IMR-90 (cell line): ENCODE measurements around the gene CLTRN. TPM values are rescaled to one million over a fixed set of nuclear protein-coding genes. Genes with fewer than 3 reads are reported as not detected.

Experiments
- ATAC-seq: fragments of 200-7000 bp; cut with Tn5 transposase; 2 replicates; pipeline ENCODE4 v1.9.1; 2020; ENCODE audit warnings: low read depth, mild to moderate bottlenecking, moderate library complexity
- BruUV-seq: library from RNA; stranded (reverse); fragments of 400-500 nt; replicated peaks from 2 replicates; lab custom pipeline; 2021; lab: Mats Ljungman, UMichigan
- CTCF ChIA-PET: fragments of 300-600 bp; formaldehyde crosslinking; extraction: SDS; loops from one replicate; lab custom pipeline; 2021; ENCODE audit warnings: antibody characterized with exemption; lab: Yijun Ruan, JAX
- POLR2A ChIA-PET: fragments of 300-600 bp; sonication (Branson Sonifier 250); formaldehyde crosslinking; loops from one replicate; lab custom pipeline; 2022; ENCODE audit warnings: antibody characterized with exemption; ENCODE audit not compliant: unreplicated experiment; lab: Charles Lee
- DNase-seq: peaks from one replicate; pipeline ENCODE4 v3.0.0; 2013
- H2AFZ ChIP-seq: replicated peaks from 2 replicates; pipeline ENCODE3; 2013; ENCODE audit warnings: low read length, mild to moderate bottlenecking; ENCODE audit not compliant: poor library complexity
- H2AK5ac ChIP-seq: 2 replicates; pipeline ENCODE4 v1.6.1; 2013; ENCODE audit warnings: low read depth, low read length, inconsistent platforms
- H2AK9ac ChIP-seq: replicated peaks from 2 replicates; pipeline ENCODE3; 2013; ENCODE audit warnings: mild to moderate bottlenecking, low read depth, low read length, moderate library complexity; ENCODE audit not compliant: poor library complexity
- H2BK120ac ChIP-seq: 2 replicates; pipeline ENCODE4 v1.6.1; 2013; ENCODE audit warnings: low read depth, low read length, inconsistent platforms
- H2BK15ac ChIP-seq: 3 replicates; pipeline ENCODE4 v1.6.1; 2013; ENCODE audit warnings: low read depth, low read length, inconsistent platforms
- H2BK20ac ChIP-seq: 2 replicates; pipeline ENCODE4 v1.6.1; 2013; ENCODE audit warnings: low read depth, mild to moderate bottlenecking, inconsistent platforms, low read length, moderate library complexity
- H2BK5ac ChIP-seq: 2 replicates; pipeline ENCODE4 v1.6.1; 2013; ENCODE audit warnings: mild to moderate bottlenecking, low read depth, low read length, inconsistent platforms; ENCODE audit not compliant: poor library complexity, severe bottlenecking
- H3K14ac ChIP-seq: replicated peaks from 2 replicates; pipeline ENCODE4 v1.6.1; 2013; ENCODE audit warnings: low read depth, low read length, inconsistent platforms
- H3K18ac ChIP-seq: 2 replicates; pipeline ENCODE4 v1.6.1; 2013; ENCODE audit warnings: low read depth, low read length, control low read depth
- H3K23ac ChIP-seq: 2 replicates; pipeline ENCODE4 v1.6.1; 2013; ENCODE audit warnings: low read depth, low read length, inconsistent platforms
- H3K27ac ChIP-seq: 2 replicates; pipeline ENCODE4 v1.5.1; 2013; ENCODE audit warnings: mild to moderate bottlenecking, control low read depth, low read length; ENCODE audit not compliant: insufficient read depth
- H3K27me3 ChIP-seq: 2 replicates; pipeline ENCODE4 v1.6.1; 2013; ENCODE audit warnings: low read length; ENCODE audit not compliant: control insufficient read depth, insufficient read depth
- H3K36me3 ChIP-seq: 2 replicates; pipeline ENCODE4 v1.6.1; 2013; ENCODE audit warnings: low read length, mixed read lengths; ENCODE audit not compliant: control insufficient read depth, insufficient read depth
- H3K4ac ChIP-seq: 2 replicates; pipeline ENCODE4 v1.6.1; 2013; ENCODE audit warnings: low read depth, low read length, inconsistent platforms
- H3K4me1 ChIP-seq: 2 replicates; pipeline ENCODE4 v1.6.1; 2013; ENCODE audit warnings: low read length, mixed read lengths; ENCODE audit not compliant: control insufficient read depth, insufficient read depth
- H3K4me2 ChIP-seq: 2 replicates; pipeline ENCODE4 v1.6.1; 2013; ENCODE audit warnings: low read depth, mild to moderate bottlenecking, control low read depth, low read length, moderate library complexity
- H3K4me3 ChIP-seq: 2 replicates; pipeline ENCODE4 v1.5.1; 2013; ENCODE audit warnings: low read depth, mild to moderate bottlenecking, control low read depth, low read length, moderate library complexity; ENCODE audit not compliant: insufficient read depth
- H3K56ac ChIP-seq: 2 replicates; pipeline ENCODE4 v1.6.1; 2013; ENCODE audit warnings: low read length, inconsistent platforms; ENCODE audit not compliant: insufficient read depth; ENCODE audit errors: extremely low read depth
- H3K79me1 ChIP-seq, 2 experiments: 2 replicates each; pipeline ENCODE4 v1.6.1; 2013; ENCODE audit warnings: low read length in 2 of 2, inconsistent platforms in 1 of 2, low read depth in 1 of 2
- H3K9ac ChIP-seq: 2 replicates; pipeline ENCODE4 v1.6.1; 2013; ENCODE audit warnings: low read depth, low read length, control low read depth
- H3K9me1 ChIP-seq: 2 replicates; pipeline ENCODE4 v1.6.1; 2013; ENCODE audit warnings: low read length, inconsistent platforms; ENCODE audit not compliant: insufficient read depth
- H3K9me3 ChIP-seq: 2 replicates; pipeline ENCODE4 v1.6.1; 2013; ENCODE audit warnings: low read length; ENCODE audit not compliant: control insufficient read depth, insufficient read depth
- H4K20me1 ChIP-seq: 2 replicates; pipeline ENCODE4 v1.6.1; 2013; ENCODE audit warnings: low read length, inconsistent platforms; ENCODE audit not compliant: insufficient read depth
- H4K5ac ChIP-seq: 2 replicates; pipeline ENCODE4 v1.6.1; 2013; ENCODE audit warnings: mild to moderate bottlenecking, low read depth, low read length, control low read depth
- H4K8ac ChIP-seq, 2 experiments: 2 replicates each; pipeline ENCODE4 v1.6.1; 2013; ENCODE audit warnings: low read depth in 2 of 2, low read length in 2 of 2, control low read depth in 1 of 2, inconsistent platforms in 1 of 2
- H4K91ac ChIP-seq: 2 replicates; pipeline ENCODE4 v1.6.1; 2013; ENCODE audit warnings: low read depth, low read length, inconsistent platforms; ENCODE audit not compliant: insufficient read depth
- BHLHE40 ChIP-seq: fragments of 150-350 bp; IDR thresholded peaks from 2 replicates; pipeline ENCODE4 v1.6.1; 2016; ENCODE audit warnings: mild to moderate bottlenecking, low read depth, low read length
- CEBPB ChIP-seq: IDR thresholded peaks from 2 replicates; pipeline ENCODE4 v1.6.1; 2012; ENCODE audit warnings: low read depth, low read length, improper control_type of control experiment
- CHD1 ChIP-seq: IDR thresholded peaks from 2 replicates; pipeline ENCODE4 v1.6.1; 2012; ENCODE audit warnings: low read depth, low read length, improper control_type of control experiment
- FOS ChIP-seq: fragments of 150-350 bp; IDR thresholded peaks from 2 replicates; pipeline ENCODE4 v1.6.1; 2016; ENCODE audit warnings: low read depth, low read length
- MAFK ChIP-seq: IDR thresholded peaks from 2 replicates; pipeline ENCODE4 v1.6.1; 2012; ENCODE audit warnings: low read depth, low read length, improper control_type of control experiment
- MAZ ChIP-seq: IDR thresholded peaks from 2 replicates; pipeline ENCODE4 v1.6.1; 2012; ENCODE audit warnings: low read depth, mild to moderate bottlenecking, low read length, improper control_type of control experiment, moderate library complexity, borderline replicate concordance
- MXI1 ChIP-seq: IDR thresholded peaks from 2 replicates; pipeline ENCODE4 v1.6.1; 2012; ENCODE audit warnings: low read depth, mild to moderate bottlenecking, low read length, moderate library complexity, borderline replicate concordance
- NFE2L2 ChIP-seq: fragments of 150-350 bp; IDR thresholded peaks from 2 replicates; pipeline ENCODE4 v1.6.1; 2016; ENCODE audit warnings: low read depth, mild to moderate bottlenecking, low read length
- RAD21 ChIP-seq: IDR thresholded peaks from 2 replicates; pipeline ENCODE4 v1.6.1; 2012; ENCODE audit warnings: low read length, improper control_type of control experiment
- RCOR1 ChIP-seq: IDR thresholded peaks from 2 replicates; pipeline ENCODE4 v1.6.1; 2012; ENCODE audit warnings: mild to moderate bottlenecking, low read length, improper control_type of control experiment; ENCODE audit not compliant: insufficient replicate concordance
- RFX5 ChIP-seq: IDR thresholded peaks from 2 replicates; pipeline ENCODE4 v1.8.0; 2012; ENCODE audit warnings: low read depth, mild to moderate bottlenecking, low read length, moderate library complexity
- SMC3 ChIP-seq: fragments of 150-350 bp; IDR thresholded peaks from 2 replicates; pipeline ENCODE4 v1.6.1; 2016; ENCODE audit warnings: low read depth, mild to moderate bottlenecking, antibody characterized with exemption, low read length, moderate library complexity
- WGBS, 2 experiments: methylation state at CpG; one replicate each; pipeline versions ENCODE4 v1.1.5 to v1.1.7; 2013; ENCODE audit warnings: missing lambda C conversion rate in 2 of 2; ENCODE audit not compliant: insufficient read length in 1 of 2; ENCODE audit errors: extremely low coverage in 2 of 2; 5-methylcytosine and 5-hydroxymethylcytosine counted together
- dilution Hi-C: fragments of 300-500 bp; cut with HindIII; formaldehyde crosslinking; loops from one replicate; pipeline ENCODE4 v1.14.3; 2018; ENCODE audit warnings: low sequenced_read_pairs; ENCODE audit not compliant: unreplicated experiment
- in situ Hi-C: fragments of 300-500 bp; cut with MboI; formaldehyde crosslinking; loops from 3 replicates; pipeline ENCODE4 v1.14.3; 2019; ENCODE audit warnings: low sequenced_read_pairs, inconsistent platforms, mixed read lengths
- intact Hi-C: fragments of 100-400 bp; cut with micrococcal nuclease; formaldehyde crosslinking; loops from 2 replicates; pipeline ENCODE4 v1.10.0; 2022
- polyA plus RNA-seq, 3 experiments: library from polyadenylated mRNA; depleted of rRNA; stranded (reverse); fragments of >200 nt; gene quantifications; 2 replicates each; pipeline ENCODE4 v1.2.3, GENCODE V29; 2012; ENCODE audit warnings: low replicate concordance in 1 of 3
- total RNA-seq: library from RNA; depleted of rRNA; stranded (reverse); fragments of >200 nt; gene quantifications from 2 replicates; pipeline ENCODE4 v1.2.3, GENCODE V29; 2012
- TF ChIP-seq, protein P1 (sequence below): fragments of 150-350 bp; IDR thresholded peaks from 2 replicates; pipeline ENCODE4 v1.6.1; 2017; ENCODE audit warnings: mild to moderate bottlenecking, antibody characterized with exemption, low read length, low read depth
- TF ChIP-seq, protein P2 (sequence below): conservative IDR thresholded peaks from 2 replicates; pipeline ENCODE4 v1.5.1; 2012; ENCODE audit warnings: mild to moderate bottlenecking, low read depth, low read length, improper control_type of control experiment

The CLTRN gene
- total and polyA plus RNA-seq, 2 of the 4 experiments (the other 2 are of a cell fraction), result under 0.01 to 0.17 TPM

- TF ChIP-seq MAZ, result no peak
Observed at GRCh38 chrX:15675490-15675921, 10.9 kb upstream of the CLTRN start (continued).

DNA sequence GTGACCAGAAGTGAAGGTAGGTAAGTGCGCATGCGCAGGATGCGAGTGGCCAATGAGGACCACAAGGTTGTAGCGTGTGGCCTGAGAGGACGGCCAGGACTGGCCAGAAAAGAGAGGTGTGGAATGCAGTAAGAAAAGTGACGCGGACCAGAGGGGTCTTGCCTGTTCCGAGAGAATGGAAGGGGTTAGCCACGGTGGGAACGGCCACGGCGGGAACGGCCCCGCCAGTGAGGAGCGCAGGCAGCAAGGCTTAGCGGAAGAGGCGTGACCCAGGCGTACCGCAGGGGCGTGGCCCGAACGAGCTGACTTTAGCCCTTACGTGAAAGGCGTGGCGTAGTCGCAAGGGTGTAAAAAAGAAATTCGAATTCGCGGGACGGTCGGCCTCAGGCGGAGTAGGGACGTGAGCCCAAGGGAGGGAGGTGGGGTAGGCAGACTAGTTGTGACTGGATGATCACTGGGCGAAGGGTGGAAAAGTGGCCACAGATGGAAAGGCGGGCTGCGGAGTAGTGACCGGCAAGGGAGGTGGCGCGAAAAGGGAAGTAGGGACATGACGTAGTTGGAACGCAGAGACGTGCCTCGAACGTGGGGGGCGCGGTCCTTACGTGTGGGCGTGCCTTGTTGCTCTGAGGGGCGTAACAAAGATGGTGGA, 10.4 kb upstream of the CLTRN start:
- peak; percentile 93 for ATAC-seq
- intact Hi-C loops (loop anchor here (10.0 kb wide), 3 partner anchors 180 to 330 kb away; partner anchors contain the start of genes AP1S2 and PIR), dilution Hi-C loops (no loop called here), in situ Hi-C loops (no loop called here)
- no TSS peak for BruUV-seq
- H3K18ac ChIP-seq, result peak overlapping the region; percentile 92
- peak overlapping the region; percentile 87 for H3K23ac ChIP-seq
- peak overlapping the region; percentile 62; the same call in 2 of the 3 replicates for H2BK15ac ChIP-seq
- H4K5ac ChIP-seq, result peak overlapping the region; percentile 92
- H3K14ac ChIP-seq, result peak overlapping the region; percentile 99
- DNase-seq, result peak; percentile 96
- 0 out of 2 replicates have a peak overlapping the region, but pooled peaks have one; percentile 9 for H2BK20ac ChIP-seq
- H3K9ac ChIP-seq, result peak overlapping the region; percentile 96
- peak overlapping the region; percentile 74 for H3K4me3 ChIP-seq
- peak overlapping the region; percentile 71 for H2AK5ac ChIP-seq
- H2AFZ ChIP-seq, result peak overlapping the region; percentile 100
- peaks cover 3 to 42% of the 10 kb centered on the region in 2 experiments for H3K79me1 ChIP-seq
- WGBS, 2 experiments, result 1% methylated on average over 33 of the region's 49 CpGs; no CpG with 5 or more reads in 1 of the 2 experiments
- H3K4me1 ChIP-seq, result 0 out of 2 replicates have a peak, but pooled peaks cover 1% of the 10 kb centered on the region
- POLR2A ChIA-PET, result no interaction called here
- peak overlapping the region; percentile 99 for H2BK5ac ChIP-seq
- H3K9me3 ChIP-seq, result no peaks in the 10 kb centered on the region
- H3K9me1 ChIP-seq, result peaks cover 7% of the 10 kb centered on the region
- H4K8ac ChIP-seq, result peak overlapping the region; percentile 74 to 99
- H3K27ac ChIP-seq, result peak overlapping the region; percentile 95
- peak overlapping the region; percentile 95 for H2AK9ac ChIP-seq
- peak overlapping the region; percentile 98 for H3K56ac ChIP-seq
- H3K27me3 ChIP-seq, result no peaks in the 10 kb centered on the region
- H3K4me2 ChIP-seq, result peak overlapping the region; percentile 68
- H4K20me1 ChIP-seq, result peaks cover 12% of the 10 kb centered on the region; the same call in 1 of the 2 replicates
- peak overlapping the region; percentile 99 for H2BK120ac ChIP-seq
- CTCF ChIA-PET, result no interaction called here
- H4K91ac ChIP-seq, result peak overlapping the region; percentile 99
- H3K4ac ChIP-seq, result peak overlapping the region; percentile 99
- H3K36me3 ChIP-seq, result peaks cover 4% of the 10 kb centered on the region; the same call in 1 of the 2 replicates
- TF ChIP-seq, protein P1, sequence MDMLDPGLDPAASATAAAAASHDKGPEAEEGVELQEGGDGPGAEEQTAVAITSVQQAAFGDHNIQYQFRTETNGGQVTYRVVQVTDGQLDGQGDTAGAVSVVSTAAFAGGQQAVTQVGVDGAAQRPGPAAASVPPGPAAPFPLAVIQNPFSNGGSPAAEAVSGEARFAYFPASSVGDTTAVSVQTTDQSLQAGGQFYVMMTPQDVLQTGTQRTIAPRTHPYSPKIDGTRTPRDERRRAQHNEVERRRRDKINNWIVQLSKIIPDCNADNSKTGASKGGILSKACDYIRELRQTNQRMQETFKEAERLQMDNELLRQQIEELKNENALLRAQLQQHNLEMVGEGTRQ, result peak; percentile 64
- no peak for TF ChIP-seq MAFK
- no peak for TF ChIP-seq RAD21
- TF ChIP-seq, protein P2, sequence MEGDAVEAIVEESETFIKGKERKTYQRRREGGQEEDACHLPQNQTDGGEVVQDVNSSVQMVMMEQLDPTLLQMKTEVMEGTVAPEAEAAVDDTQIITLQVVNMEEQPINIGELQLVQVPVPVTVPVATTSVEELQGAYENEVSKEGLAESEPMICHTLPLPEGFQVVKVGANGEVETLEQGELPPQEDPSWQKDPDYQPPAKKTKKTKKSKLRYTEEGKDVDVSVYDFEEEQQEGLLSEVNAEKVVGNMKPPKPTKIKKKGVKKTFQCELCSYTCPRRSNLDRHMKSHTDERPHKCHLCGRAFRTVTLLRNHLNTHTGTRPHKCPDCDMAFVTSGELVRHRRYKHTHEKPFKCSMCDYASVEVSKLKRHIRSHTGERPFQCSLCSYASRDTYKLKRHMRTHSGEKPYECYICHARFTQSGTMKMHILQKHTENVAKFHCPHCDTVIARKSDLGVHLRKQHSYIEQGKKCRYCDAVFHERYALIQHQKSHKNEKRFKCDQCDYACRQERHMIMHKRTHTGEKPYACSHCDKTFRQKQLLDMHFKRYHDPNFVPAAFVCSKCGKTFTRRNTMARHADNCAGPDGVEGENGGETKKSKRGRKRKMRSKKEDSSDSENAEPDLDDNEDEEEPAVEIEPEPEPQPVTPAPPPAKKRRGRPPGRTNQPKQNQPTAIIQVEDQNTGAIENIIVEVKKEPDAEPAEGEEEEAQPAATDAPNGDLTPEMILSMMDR, result no peak
- TF ChIP-seq RCOR1, result peak; percentile 5
- TF ChIP-seq RFX5, result no peak
- TF ChIP-seq FOS, result no peak
- TF ChIP-seq NFE2L2, result no peak
- TF ChIP-seq CEBPB, result no peak
- TF ChIP-seq BHLHE40, result peak; percentile 87; the same call in 1 of the 2 replicates
- TF ChIP-seq MXI1, result no peak
- 0 out of 2 replicates have a peak, but pooled peaks have one; percentile 32 for TF ChIP-seq MAZ
- no peak for TF ChIP-seq SMC3
- TF ChIP-seq CHD1, result no peak
